HepG2 (cell line): ENCODE data around the gene EPM2A. TPM values are rescaled to one million over a fixed set of nuclear protein-coding genes. Genes with fewer than 3 reads are reported as not detected.
A peak's percentile ranks its signal among the peaks of the same experiment; 100 is the strongest.

ENCODE experiments used
- BRD4 ChIP-seq: sonication (generic); formaldehyde crosslinking; IDR thresholded peaks from 2 replicates; pipeline ENCODE4 v1.4.0; 2020; ENCODE audit warnings: missing genetic modification reagents
- CBX5 ChIP-seq: sonication (generic); formaldehyde crosslinking; IDR thresholded peaks from 2 replicates; pipeline ENCODE4 v1.4.0; 2020; ENCODE audit warnings: missing genetic modification reagents, borderline replicate concordance
- IKZF4 ChIP-seq: sonication (generic); formaldehyde crosslinking; IDR thresholded peaks from 2 replicates; pipeline ENCODE4 v1.5.1; 2020; ENCODE audit warnings: borderline replicate concordance, mild to moderate bottlenecking, low read depth, missing genetic modification reagents; ENCODE audit errors: not compliant biosample characterization
- KAT7 ChIP-seq: IDR thresholded peaks from 2 replicates; pipeline ENCODE4 v1.6.1; 2018; ENCODE audit warnings: borderline replicate concordance, missing compliant biosample characterization
- MIER2 ChIP-seq: IDR thresholded peaks from 2 replicates; pipeline ENCODE4 v1.6.1; 2016; ENCODE audit warnings: missing biosample characterization, missing genetic modification reagents
- POGK ChIP-seq: sonication (generic); formaldehyde crosslinking; conservative IDR thresholded peaks from 2 replicates; pipeline ENCODE4 v1.8.0; 2022; ENCODE audit warnings: mild to moderate bottlenecking, moderate library complexity, missing genetic modification reagents
- SMAD3 ChIP-seq: sonication (generic); formaldehyde crosslinking; IDR thresholded peaks from 2 replicates; pipeline ENCODE4 v1.4.0; 2020; ENCODE audit warnings: missing genetic modification reagents
- SNAPC4 ChIP-seq: sonication (generic); formaldehyde crosslinking; IDR thresholded peaks from 2 replicates; pipeline ENCODE4 v1.4.0; 2020; ENCODE audit warnings: mild to moderate bottlenecking, missing genetic modification reagents
- TBL1XR1 ChIP-seq: fragments of 150-350 bp; IDR thresholded peaks from 2 replicates; pipeline ENCODE4 v1.6.1; 2014; ENCODE audit warnings: borderline replicate concordance, low read length; ENCODE audit not compliant: partially characterized antibody
- ZBTB49 ChIP-seq: sonication (generic); formaldehyde crosslinking; IDR thresholded peaks from 2 replicates; pipeline ENCODE4 v1.4.0; 2020; ENCODE audit warnings: missing genetic modification reagents, borderline replicate concordance
- ZBTB7B ChIP-seq: sonication (generic); formaldehyde crosslinking; IDR thresholded peaks from 2 replicates; pipeline ENCODE4 v1.4.0; 2020; ENCODE audit warnings: missing genetic modification reagents
- ZNF335 ChIP-seq: sonication (generic); formaldehyde crosslinking; IDR thresholded peaks from 2 replicates; pipeline ENCODE4 v1.4.0; 2020; ENCODE audit warnings: missing genetic modification reagents
- ZNF44 ChIP-seq: sonication (generic); formaldehyde crosslinking; IDR thresholded peaks from 2 replicates; pipeline ENCODE4 v1.5.1; 2020; ENCODE audit warnings: mild to moderate bottlenecking, missing genetic modification reagents
- ZNF773 ChIP-seq: sonication (generic); formaldehyde crosslinking; IDR thresholded peaks from 2 replicates; pipeline ENCODE4 v1.4.0; 2020; ENCODE audit warnings: missing genetic modification reagents, borderline replicate concordance
- polyA plus RNA-seq, 8 experiments: library from polyadenylated mRNA; depleted of rRNA in 3 of 8; stranded (reverse) in 7 of 8; unstranded in 1 of 8; fragments of >200 nt; fragmentation: Illumina TruSeq in 4 of 8; extraction: Trizol in 4 of 8; gene quantifications; 2 replicates each; pipeline versions ENCODE4 v1.2.1 to v1.2.3, GENCODE V29; 2011 to 2016; ENCODE audit warnings: low read depth in 4 of 8, missing spikeins in 1 of 8, mixed read lengths in 1 of 8; ENCODE audit not compliant: insufficient read depth in 1 of 8
- total RNA-seq, 5 experiments: library from RNA; depleted of rRNA; stranded (reverse); fragments of >200 nt; fragmentation: Illumina TruSeq; extraction: Trizol; gene quantifications; 2 replicates each; pipeline ENCODE4 v1.2.3, GENCODE V29; 2016; ENCODE audit warnings: low read depth in 1 of 5

The EPM2A gene
- total and polyA plus RNA-seq, 2 of the 13 experiments (the other 11 are each of a cell fraction or from before 2014, with no cell fraction given): 4.6 to 9.2 TPM

- TF ChIP-seq SNAPC4 (CRISPR knock-in tag): 0 out of 2 replicates have a peak, but pooled peaks have one; percentile 45
- peak; percentile 88; the same call in 1 of the 2 replicates for TF ChIP-seq CBX5 (CRISPR knock-in tag)
- peak; percentile 89 for TF ChIP-seq ZNF335
- TF ChIP-seq POGK: peak; percentile 86
- peak; percentile 73 for TF ChIP-seq IKZF4 (CRISPR knock-in tag)
- TF ChIP-seq MIER2 (CRISPR knock-in tag): no peak
- peak; percentile 90; the same call in 1 of the 2 replicates for TF ChIP-seq ZNF773 (CRISPR knock-in tag)
- TF ChIP-seq SMAD3 (CRISPR knock-in tag): peak; percentile 65; the same call in 1 of the 2 replicates
- peak; percentile 97; the same call in 1 of the 2 replicates for TF ChIP-seq KAT7 (CRISPR knock-in tag)
- peak; percentile 62 for TF ChIP-seq BRD4 (CRISPR knock-in tag)
- peak; percentile 46 for TF ChIP-seq TBL1XR1
- peak; percentile 98 for TF ChIP-seq ZNF44
- TF ChIP-seq ZBTB49 (CRISPR knock-in tag): peak; percentile 87; the same call in 1 of the 2 replicates
- TF ChIP-seq ZBTB7B: peak; percentile 99
These were observed 599 bp downstream of the EPM2A start (continued) for GRCh38 chr6:145734486-145735355.
